Stimulated activated CD4-positive, alpha-beta T cell treated with anti-CD3 and anti-CD28 coated beads, Interleukin-12 subunit alpha, Interleukin-12 subunit beta, amount 100 ng/mL, for 4 hours (primary cell): Measurements from ENCODE around the gene TNPO3.
"Not testable (repeated sequence)": the region's sequence is repeated elsewhere in the genome, so short reads cannot be mapped to it uniquely, and the experiment has no call there.

Experiments
- DNase-seq: peaks from one replicate; pipeline ENCODE4 v3.0.0-alpha.2; 2020

TNPO3 gene

DNA sequence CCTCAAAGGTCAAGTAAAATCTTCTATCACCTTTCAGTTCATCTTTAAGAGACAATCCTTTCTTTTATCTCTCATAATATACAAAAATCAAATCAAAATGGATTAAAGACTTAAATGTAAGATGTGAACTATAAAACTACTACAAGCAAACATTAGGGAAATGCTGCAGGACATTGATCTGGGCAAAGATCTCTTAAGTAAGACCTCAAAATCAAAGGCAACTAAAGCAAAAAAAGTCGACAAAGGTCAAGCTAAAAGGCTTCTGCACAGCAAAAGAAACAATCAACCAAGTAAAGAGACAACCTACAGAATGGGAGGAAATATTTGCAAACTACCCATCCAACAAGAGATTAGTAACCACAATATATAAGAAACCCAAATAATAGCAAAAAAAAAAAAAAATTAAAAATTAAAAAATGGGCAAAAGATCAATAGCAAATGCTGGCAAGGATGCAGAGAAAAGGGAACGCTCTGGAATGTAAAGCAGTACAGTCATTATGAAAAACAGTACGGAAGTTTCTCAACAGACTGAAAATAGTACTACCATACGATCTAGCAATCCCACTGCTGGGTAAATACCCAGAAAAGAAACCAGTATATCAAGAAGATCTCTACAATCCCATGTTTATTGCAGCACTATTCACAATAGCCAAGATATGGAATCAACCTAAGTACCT is 41.7 kb downstream of the TNPO3 start:
- no peak for DNase-seq

DNA sequence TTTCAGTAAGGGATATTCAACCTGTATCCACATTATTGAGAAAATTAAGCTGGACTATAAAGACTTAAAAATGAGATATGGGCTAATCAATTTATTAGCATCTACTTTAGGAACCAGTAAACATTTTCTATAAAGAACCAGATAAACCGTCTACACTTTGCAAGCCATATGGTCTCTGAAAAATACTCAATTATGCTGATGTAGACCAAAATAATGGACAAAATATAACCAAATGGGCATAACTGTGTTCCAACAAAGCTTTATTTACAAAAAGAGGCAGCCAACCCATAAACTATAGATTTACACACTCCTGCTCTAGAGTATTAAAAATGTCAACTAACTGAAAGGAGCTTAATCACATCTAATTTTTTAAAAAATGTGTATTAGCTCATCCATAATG is 42.3 kb downstream of the TNPO3 start:
- no peak for DNase-seq

DNA sequence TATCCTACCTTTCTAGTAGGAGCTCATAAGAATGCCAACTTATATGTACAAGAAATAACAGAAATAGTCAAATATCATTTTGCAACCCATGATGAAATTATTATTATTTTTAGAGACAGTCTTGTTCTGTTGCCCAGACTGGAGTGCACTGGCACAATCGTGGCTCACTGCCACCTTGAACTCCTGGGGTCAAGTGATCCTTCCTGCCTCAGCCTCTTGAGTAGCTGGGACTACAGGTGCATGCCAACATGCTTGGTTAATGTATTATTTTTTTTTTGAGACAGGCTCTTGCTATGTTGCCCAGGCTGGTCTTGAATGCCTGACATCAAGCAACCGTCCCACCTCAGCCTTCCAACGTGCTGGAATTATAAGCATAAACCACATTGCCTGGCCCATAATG is 44.8 kb downstream of the TNPO3 start:
- DNase-seq = no peak

DNA sequence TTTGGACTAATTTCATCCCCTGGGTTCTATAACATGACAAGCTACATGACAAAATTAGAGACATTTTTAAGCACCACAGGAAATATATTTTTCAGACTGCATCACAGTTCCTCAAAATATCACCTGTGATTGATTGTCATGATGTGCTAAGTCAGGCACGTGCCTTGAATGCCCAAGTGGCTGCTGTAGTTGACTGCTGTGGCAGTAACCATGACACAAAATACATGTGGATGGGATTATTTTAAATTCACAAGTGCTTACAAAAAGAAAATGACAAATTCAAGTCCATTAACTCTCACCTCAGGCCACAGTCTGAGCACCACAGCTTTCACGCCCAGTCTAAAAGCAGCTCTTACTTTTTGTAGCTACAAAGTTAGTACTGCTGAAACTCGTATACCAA is 45.5 kb downstream of the TNPO3 start:
- no peak for DNase-seq

DNA sequence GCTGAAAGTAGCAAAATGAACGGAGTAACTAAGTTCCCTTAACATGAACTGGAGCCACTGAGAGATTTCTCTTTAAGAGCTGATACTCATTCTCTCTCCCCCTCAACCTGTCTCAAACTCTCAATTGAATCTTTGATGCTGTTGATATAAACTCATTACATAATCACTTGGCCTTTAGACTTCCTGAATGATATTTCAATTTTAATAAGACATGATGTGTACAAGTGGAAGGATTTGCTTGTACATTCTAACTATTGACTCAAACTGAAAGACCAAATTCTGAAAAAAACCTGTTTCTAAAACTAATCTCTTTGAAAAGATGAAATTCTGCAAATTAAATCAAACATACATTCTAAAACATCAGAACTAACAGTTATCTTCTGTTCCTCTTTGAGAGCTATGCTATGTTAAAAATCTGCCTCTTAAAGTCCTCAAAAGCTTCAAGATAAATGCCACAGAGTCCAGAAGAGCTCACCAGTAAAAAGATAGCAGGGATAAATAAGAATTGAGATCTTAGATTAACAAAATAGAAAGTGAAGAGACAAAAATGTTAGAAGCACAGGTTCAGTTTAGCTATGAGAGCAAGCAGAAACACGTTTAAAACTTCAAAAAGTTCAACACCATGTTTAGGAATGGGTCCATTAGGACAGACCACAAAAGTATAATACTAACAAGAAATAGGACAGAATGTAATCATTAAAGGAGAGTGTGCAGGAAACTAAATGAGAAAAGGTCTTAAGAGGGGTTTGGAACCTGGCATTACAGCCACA is 46.1 kb downstream of the TNPO3 start:
- no peak for DNase-seq

DNA sequence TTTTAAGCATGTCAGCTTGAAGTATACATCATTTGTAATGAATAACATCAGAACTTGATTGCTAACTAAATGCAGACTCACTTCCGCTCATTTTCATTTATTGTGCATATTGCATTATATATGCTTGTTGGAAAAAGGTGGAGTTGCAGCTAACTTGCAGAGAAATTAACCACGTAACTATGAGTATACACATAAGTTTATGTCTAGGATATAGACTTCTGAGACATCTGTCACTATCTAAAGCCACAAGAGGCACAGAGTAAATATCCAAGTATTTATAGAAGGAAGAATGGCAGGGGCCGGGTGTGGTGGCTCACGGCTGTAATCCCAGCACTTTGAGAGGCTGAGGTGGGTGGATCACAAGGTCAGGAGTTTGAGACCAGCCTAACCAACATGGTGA is 47.3 kb downstream of the TNPO3 start:
- DNase-seq = no peak

DNA sequence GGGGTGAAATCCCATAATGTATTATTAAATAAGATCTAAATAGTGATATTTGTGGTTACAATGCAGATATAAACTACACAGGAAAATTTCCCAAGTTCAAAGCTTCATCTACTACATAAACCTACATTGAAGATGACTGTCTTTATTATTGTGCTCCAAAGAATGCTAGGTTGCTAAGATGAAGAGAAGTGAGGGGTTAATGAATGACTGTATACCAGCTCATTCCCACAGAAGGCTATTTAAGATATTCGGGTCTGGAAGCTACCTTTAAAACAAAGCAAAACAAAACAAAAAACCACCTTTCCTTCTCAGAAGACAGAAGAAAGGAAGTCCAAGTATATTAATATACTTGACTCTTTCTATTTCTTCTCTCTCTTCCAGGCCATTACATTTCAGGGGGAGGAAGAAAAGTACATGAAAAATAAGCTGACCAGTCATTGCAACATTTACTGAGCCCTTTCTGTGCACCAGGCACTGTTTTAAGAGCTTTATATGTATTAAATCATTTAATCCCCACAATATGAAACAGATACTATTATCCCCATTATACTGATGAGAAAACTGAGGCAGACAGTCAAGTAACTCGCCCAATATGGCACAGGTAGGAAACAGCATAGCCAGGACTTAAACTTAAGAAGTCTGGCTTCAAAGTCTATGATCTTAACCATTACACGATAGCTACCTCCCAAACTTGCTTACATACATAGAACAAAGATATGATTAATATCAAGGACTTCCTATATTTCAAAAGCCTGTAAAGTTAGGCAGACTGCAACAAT is 48.1 kb downstream of the TNPO3 start:
- DNase-seq = no peak

DNA sequence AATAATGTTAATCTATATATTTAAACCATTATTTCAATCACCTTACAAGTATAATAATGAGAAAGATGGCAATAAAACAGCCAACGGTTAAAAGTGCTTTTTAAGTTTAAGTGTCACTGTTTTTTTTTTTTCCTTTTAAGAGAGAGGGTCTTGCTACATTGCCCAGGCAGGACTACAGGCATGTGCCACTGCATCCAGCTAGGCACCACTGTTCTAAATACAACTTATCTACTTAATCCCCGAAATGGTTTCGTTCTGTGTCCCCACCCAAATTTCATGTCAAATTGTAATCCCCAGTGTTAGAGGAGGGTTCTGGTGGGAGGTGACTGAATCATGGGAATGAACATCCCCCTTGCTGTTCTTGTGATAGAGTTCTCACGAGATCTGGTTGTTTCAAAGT is 49.7 kb downstream of the TNPO3 start:
- no peak for DNase-seq

DNA sequence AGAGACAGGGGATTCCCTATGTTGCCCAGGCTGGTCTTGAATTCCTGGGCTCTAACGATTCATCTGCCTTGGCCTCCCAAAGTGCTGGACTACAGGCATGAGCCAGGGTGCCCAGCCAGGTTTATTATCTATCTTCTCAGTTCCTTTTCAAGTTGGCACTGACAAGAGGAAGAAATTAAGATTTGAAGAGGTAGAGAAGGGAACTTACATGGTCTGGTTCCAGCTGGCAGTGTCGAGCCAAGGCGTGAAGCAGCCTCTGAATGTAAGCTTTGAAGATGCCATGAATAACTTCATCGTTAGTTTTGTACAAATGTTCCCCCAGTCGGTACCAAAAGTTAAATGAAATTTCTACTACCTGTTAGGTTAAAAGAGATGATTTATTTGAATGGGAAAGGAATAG is 57.7 kb downstream of the TNPO3 start:
- no peak for DNase-seq

DNA sequence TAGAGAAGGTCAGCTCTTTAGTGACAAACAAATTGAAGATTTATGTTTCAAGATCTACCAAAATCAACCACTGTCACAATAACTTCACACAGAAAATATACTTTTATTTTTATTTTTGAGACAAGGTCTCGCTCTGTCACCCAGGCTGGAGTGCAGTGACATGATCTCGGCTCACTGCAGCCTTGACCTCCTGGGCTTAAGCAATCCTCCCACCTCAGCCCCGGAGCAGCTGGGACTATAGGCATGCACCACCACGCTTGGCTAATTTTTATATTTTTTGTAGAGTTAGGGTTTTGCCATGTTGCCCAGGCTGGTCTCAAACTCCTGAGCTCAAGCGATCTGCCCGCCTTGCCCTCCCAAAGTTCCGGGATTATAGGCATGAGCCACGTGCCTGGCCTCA is 60.4 kb downstream of the TNPO3 start:
- DNase-seq = not testable (repeated sequence)

DNA sequence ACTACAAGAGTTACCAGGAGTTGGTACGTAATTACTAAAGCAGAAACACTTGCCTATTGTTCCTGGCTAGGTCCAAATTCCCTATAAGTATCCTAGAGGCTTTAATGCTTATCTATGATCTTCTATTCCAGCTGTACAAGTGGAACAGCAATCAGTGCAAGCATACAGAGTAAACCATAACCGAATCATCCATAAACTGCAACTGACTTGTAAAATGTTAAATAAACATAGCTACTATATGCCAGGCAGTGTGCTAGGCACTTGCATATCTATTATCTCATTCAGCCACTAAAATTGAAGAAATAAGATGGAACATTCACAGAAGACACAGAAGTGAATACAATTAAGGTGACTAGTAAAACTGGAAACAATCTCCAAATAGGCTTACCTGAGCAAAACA is 61.5 kb downstream of the TNPO3 start:
- no peak for DNase-seq

DNA sequence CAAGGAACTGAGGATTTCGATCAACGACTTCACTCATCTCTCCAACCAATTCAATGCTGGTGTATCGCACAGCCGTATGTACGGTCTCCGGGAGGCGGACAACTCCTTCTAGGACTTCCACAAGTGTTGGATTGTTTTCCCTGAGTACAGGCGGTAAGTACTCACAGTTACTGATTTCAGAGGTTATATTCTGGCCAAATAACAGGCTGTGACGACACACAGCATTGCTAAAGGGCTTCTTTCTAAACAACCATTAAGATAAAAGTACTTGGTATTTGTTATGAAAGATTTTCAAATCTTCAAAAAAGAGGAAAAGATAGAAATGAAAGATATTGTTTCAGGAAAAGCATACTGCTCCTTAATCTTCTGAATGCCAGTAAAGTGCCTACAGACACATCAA is 65.0 kb downstream of the TNPO3 start:
- DNase-seq = no peak

DNA sequence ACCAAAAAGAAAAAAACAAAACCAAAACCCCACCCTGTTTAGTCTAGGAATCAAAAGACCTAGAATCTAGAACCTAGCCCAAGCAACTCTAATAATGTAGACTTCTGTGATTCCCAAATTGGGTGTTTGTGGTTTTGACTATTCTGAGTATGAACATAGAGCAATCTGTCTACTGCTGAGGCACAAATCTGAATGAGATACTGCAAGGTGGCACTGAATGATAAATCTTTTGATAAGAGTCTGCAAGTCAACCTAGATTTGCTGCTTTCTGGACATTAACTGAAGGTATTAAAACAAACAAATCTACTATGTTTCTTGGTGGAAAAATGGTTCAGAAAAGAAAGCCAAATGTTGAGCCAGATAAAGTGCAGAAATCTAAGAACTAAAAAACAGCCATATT is 66.5 kb downstream of the TNPO3 start:
- no peak for DNase-seq

DNA sequence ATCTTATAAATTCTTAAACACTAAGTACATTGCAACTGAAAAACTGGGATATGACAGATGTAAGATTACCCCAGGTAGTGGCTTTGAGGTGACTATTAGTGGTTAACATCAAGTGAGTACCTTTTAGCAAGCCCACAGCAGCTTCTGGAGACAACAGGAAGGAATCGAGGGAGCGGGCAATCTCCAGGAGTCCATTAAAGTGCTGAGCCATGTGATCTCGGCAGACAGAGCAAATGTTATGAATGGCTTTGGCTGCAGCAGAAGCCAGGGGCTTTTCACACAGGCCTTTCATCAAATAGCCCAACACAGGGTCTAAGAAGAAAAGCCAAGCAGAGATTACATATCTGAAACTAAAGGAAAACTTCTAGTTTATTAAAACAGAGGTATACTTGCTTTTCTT is 68.3 kb downstream of the TNPO3 start:
- DNase-seq = no peak

DNA sequence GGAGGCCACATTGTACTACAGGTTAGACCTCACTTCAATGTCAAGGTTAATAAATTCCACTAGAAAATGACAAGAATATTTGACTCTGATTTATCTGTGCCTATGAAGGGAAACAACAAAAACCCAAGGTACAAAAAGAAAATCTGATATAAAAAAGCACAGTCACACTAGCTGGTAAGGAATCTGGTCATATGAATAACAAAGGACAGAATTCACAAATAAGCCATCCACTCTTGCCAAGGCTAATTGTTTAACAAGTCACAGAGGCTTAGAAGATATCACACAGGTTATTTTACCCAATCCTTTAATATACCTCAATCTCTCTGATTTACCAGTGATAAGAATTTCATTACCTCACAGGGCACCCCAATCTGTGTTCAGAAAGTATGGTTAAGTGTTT is 69.3 kb downstream of the TNPO3 start:
- no peak for DNase-seq

DNA sequence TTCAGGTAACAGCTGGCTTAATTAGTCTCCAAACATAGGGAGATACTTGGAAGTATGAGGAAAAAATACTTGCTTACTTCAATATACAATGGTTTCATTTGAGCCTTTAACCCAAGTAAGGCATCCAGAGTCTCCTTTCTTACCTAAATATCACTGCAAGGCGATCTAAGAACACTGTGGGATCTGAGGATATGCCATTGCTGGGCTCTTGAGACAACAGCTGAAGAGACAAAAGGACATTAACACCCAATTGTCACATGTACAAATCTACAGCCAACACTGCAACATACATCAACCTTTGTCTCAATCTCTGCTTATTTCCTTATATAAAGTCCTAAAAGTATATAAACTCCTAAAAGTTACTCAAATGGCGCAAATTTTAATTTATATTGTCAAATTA is 72.8 kb downstream of the TNPO3 start:
- DNase-seq = no peak

DNA sequence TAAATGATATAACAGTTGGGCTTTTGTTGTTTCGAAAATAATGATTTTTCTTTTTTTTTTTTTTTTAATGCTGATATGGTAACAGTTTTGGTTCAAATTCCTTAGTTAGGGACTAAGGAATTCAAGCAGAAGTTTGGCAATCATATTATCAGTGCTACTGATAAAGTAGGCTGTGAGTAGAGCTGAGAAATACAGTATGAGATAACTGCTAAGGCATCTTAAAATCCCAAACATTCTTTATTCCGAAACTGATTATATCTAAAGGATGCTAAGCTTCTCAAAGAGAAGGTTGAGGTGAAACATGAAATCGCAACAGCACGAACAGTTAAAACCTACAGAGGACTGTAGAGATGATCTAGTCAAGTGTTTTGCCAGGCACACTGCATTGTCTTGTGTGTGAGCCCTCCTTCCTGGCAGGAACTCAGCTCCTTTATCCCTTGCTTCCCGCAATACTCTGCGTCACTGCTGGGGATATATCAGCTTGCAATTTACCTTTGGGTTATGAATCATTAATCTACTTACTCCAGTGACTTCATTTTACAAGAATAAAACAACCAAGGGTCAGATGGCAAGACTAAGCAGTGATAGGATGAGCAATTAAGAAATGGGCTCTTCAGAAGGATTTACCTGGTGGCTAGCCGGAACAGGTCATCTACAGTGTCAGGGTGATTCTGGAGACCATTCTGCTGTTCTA is 80.5 kb downstream of the TNPO3 start:
- DNase-seq = no peak

DNA sequence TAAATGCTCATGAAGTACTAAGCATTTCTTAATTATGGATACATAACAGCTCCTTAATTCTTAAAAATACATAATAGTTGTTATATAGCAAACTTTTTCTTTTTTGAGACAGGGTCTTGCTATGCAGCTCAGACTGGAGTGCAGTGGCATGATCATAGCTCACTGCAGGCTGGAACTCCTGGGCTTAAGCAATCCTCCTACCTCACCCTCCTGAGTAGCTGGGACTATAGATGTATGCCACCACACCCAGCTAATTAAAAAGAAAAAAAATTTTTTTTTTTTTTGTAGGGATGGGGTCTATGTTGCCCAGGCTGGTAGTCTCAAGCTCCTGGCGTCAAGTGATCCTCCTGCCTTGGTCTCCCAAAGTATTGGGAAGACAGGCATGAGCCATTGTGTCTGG is 86.3 kb downstream of the TNPO3 start:
- DNase-seq = no peak

DNA sequence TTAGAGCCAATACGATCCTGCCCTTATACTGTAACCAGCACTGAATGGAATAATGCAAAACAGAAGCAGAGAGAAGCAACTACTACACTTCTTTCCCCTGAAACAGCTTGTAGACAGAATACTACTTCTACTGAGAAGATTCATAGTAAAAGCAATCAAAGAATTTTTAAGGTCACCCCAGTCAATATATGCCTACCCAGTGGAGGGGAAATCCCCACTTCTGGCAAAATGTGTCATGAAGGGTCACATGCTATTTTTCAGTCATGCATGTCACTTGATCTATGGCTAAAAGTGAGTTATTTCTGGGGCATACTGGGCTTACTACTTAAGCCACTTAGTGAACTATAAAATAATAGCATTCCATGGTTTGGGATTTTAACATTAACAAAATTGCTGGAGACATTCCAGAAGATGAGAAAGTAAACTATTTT is 91.6 kb downstream of the TNPO3 start:
- DNase-seq = no peak

DNA sequence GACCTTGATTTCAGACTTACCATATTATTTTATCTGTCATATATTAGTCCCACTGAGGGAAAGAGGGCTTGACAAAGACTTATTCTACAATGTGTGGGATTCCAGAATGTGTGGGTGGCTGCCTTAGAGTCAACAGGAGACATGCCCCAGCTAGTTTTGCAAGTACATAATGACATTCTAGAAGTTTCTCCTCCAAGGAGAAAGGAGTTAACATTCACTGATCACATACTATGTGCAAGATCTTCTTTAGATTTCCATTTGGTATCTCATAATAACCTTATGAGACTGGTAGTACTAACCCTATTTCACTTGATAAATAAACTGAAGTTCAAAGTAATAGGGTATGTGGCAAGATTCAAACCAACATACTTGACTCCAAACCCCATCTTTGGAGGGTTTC is 92.0 kb downstream of the TNPO3 start:
- DNase-seq = no peak

DNA sequence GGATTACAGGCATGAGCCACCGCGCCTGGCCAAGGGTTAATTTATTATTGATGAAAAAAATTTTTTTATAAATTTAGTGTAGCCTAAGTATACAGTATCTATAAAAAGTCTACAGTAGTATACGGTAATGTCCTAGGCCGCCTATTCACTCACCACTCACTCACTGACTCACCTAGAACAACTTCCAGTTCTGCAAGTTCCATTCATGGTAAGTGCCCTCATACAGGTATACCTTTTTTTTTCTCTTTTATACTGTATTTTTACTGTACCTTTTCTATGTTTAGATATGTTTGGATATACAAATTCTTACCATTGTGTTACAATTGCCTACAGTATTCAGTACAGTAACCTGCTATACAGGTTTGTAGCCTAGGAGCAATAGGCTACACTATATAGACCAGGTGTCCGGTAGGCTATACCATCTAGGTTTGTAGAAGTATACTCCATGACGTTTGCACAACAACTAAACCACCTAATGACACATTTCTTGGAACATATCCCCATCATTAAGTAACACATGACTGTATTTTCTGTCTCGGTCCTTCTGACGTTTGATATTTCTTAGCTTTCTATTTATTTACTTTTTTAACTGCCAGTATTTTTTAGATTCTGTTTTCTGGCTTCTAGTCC is 93.8 kb downstream of the TNPO3 start:
- DNase-seq = no peak

DNA sequence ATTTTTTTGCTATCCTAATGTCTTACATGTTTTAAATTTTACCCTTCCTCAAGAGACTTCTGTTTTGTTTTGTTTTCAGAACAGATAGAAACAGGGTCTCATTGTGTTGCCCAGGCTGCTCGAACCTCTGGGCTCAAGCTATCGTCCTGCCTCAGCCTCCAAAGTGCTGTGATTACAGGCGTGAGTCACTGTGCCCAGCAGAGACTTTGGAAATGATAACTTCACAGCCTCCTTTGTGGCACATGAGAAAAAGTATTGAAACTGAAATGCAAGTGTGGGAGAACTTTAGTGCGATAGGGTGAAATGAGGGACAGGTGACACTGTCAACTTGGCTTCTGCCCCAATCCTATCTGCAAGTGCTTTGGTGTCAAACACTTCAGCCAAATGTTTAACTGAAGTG is 95.6 kb downstream of the TNPO3 start:
- no peak for DNase-seq

DNA sequence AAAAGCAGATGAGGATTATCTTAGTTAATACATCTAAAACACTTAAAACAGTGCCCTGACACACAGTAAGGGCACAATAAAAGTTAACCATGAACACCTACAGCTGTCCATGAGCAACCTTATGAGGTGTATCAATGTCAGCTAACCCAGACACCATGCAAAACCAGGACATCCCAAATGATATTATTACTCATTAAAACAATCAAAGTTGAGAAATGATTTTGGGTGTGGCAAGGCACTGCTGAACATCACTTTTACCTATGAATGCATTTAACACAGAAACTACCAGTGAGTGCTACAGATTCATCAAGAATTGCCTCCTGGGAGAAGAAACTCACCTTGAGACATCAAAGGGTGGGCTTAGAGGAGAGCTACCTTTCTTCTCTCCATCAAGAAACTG is 98.9 kb downstream of the TNPO3 start:
- no peak for DNase-seq
